Panc1 (cell line): Measurements from ENCODE around the gene KIF12.

Source experiments
- CTCF ChIP-seq: fragments of 450-650 bp; IDR thresholded peaks from 2 replicates; pipeline ENCODE4 v1.5.1; 2017; ENCODE audit warnings: mild to moderate bottlenecking
- POLR2AphosphoS5 ChIP-seq: IDR thresholded peaks from 2 replicates; pipeline ENCODE4 v1.6.1; 2012; ENCODE audit warnings: mild to moderate bottlenecking, low read depth, low read length, moderate library complexity

GRCh38 chr9:114072184-114073140 is 26.6 kb downstream of the KIF12 start:
- TF ChIP-seq CTCF (no peak), POLR2AphosphoS5 (no peak)
